CD4-positive, alpha-beta memory T cell (primary cell): Measurements from ENCODE around the gene UNC5A. TPM values are rescaled to one million over a fixed set of nuclear protein-coding genes. Genes with fewer than 3 reads are reported as not detected.
A peak's percentile ranks its signal among the peaks of the same experiment; 100 is the strongest.

Experiments used
- CTCF ChIA-PET: fragments of 350-600 bp; sonication (Branson Sonifier 250); formaldehyde crosslinking; loops from one replicate; lab custom pipeline; 2021; ENCODE audit warnings: inconsistent platforms; ENCODE audit not compliant: partially characterized antibody; lab: Charles Lee
- POLR2A ChIA-PET: fragments of 350-600 bp; sonication (Branson Sonifier 250); formaldehyde crosslinking; loops from one replicate; lab custom pipeline; 2021; ENCODE audit not compliant: partially characterized antibody; lab: Charles Lee
- DNase-seq, 5 donors: peaks; one replicate each; pipeline versions ENCODE4 v3.0.0 to v3.0.0-alpha.2; 2020 to 2022; ENCODE audit warnings: mixed read lengths in 1 of 5
- H3K27ac ChIP-seq: one replicate; pipeline ENCODE4 v1.7.0; 2013; ENCODE audit warnings: low read depth, low read length
- H3K27me3 ChIP-seq: 2 replicates; pipeline ENCODE4 v1.7.0; 2013; ENCODE audit warnings: mild to moderate bottlenecking, low read length, moderate library complexity; ENCODE audit not compliant: insufficient read depth
- H3K36me3 ChIP-seq: 2 replicates; pipeline ENCODE4 v1.7.0; 2013; ENCODE audit warnings: mild to moderate bottlenecking, low read length, moderate library complexity; ENCODE audit not compliant: insufficient read depth
- H3K4me1 ChIP-seq: 2 replicates; pipeline ENCODE4 v1.7.0; 2013; ENCODE audit warnings: mild to moderate bottlenecking, low read length, moderate library complexity; ENCODE audit not compliant: insufficient read depth
- H3K4me3 ChIP-seq, 2 donors: one replicate each; pipeline ENCODE4 v1.7.0; 2013; ENCODE audit warnings: low read length in 2 of 2, mild to moderate bottlenecking in 1 of 2
- H3K9me3 ChIP-seq, 2 donors: one replicate each; pipeline ENCODE4 v1.7.0; 2013; ENCODE audit warnings: low read length in 2 of 2, control low read depth in 1 of 2; ENCODE audit not compliant: control insufficient read depth in 1 of 2
- H3K27ac Mint-ChIP-seq, 7 donors: one replicate each; pipeline ENCODE4 v1.8.0; 2020 to 2021; ENCODE audit warnings: mixed read lengths in 7 of 7, mild to moderate bottlenecking in 6 of 7, inconsistent platforms in 3 of 7, moderate library complexity in 3 of 7
- H3K27me3 Mint-ChIP-seq, 2 donors: one replicate each; pipeline ENCODE4 v1.8.0; 2020 to 2021; ENCODE audit warnings: mixed read lengths in 2 of 2
- H3K36me3 Mint-ChIP-seq, 2 donors: one replicate each; pipeline ENCODE4 v1.8.0; 2020 to 2021; ENCODE audit warnings: mixed read lengths in 2 of 2, inconsistent platforms in 1 of 2, mild to moderate bottlenecking in 1 of 2
- H3K4me1 Mint-ChIP-seq, 4 donors: one replicate each; pipeline ENCODE4 v1.8.0; 2020 to 2021; ENCODE audit warnings: mixed read lengths in 4 of 4, mild to moderate bottlenecking in 1 of 4
- H3K4me3 Mint-ChIP-seq, 8 donors: one replicate each; pipeline ENCODE4 v1.8.0; 2020 to 2021; ENCODE audit warnings: mixed read lengths in 8 of 8, mild to moderate bottlenecking in 7 of 8, moderate library complexity in 6 of 8, inconsistent platforms in 3 of 8
- H3K9me3 Mint-ChIP-seq, 8 donors: one replicate each; pipeline ENCODE4 v1.8.0; 2020 to 2021; ENCODE audit warnings: mixed read lengths in 8 of 8, mild to moderate bottlenecking in 5 of 8, inconsistent platforms in 3 of 8, moderate library complexity in 1 of 8
- intact Hi-C: fragments of 100-400 bp; cut with micrococcal nuclease; formaldehyde crosslinking; loops from one replicate; pipeline ENCODE4 v1.15.1; 2023
- polyA plus RNA-seq, 2 donors: library from polyadenylated mRNA; unstranded; fragments of 300-500 nt; fragmentation: Illumina TruSeq; gene quantifications; one replicate each; pipeline ENCODE4 v1.2.3, GENCODE V29; 2021
- total RNA-seq, 2 experiments: library from RNA; stranded (reverse); gene quantifications; one replicate each; pipeline ENCODE4 v1.2.3, GENCODE V29; 2021

UNC5A gene
- total and polyA plus RNA-seq, 4 experiments from 2014 or later = not detected

- Histone ChIP-seq H3K9me3 (no peaks in the 10 kb centered on the region), H3K4me3 (no peak within 1 kb of the TSS), H3K36me3 (peaks cover 8% of the 10 kb centered on the region), H3K27ac (no peak within 1 kb of the TSS), H3K27me3 (no peaks in the 10 kb centered on the region), H3K4me1 (peaks cover 10% of the 10 kb centered on the region)
- H3K4me3 Mint-ChIP-seq = no peak within 1 kb of the TSS
- H3K4me1 Mint-ChIP-seq = peaks cover 7 to 26% (median 15%) of the 10 kb centered on the region in 4 donors
- H3K27ac Mint-ChIP-seq = peak within 1 kb of the TSS in 3 of 7 donors; percentile 2 to 38 (median 18)
- no peak for DNase-seq
- no peaks in the 10 kb centered on the region for H3K9me3 Mint-ChIP-seq
- H3K36me3 Mint-ChIP-seq = peaks cover 13 to 17% of the 10 kb centered on the region in 2 donors
- CTCF ChIA-PET = interaction anchor here (1.0 kb wide), 1 partner anchor 239 kb away, joined by 3 read pairs; no protein-coding TSS in a partner anchor
- POLR2A ChIA-PET = no interaction called here
- no peaks in the 10 kb centered on the region for H3K27me3 Mint-ChIP-seq
- intact Hi-C loops = no loop called here
Measured at GRCh38 chr5:176899296-176899891, 89.0 kb downstream of the UNC5A start, which contains the start of gene HK3. Gene HK3 (minus strand): TSS chr5:176899346. CDS start chr5:176896159, 3,187 bp downstream.

GRCh38 chr5:176899946-176900779, 89.8 kb downstream of the UNC5A start:
- Histone ChIP-seq H3K4me3 (no peak overlapping the region), H3K4me1 (peaks cover 10% of the 10 kb centered on the region), H3K27me3 (no peaks in the 10 kb centered on the region), H3K9me3 (no peaks in the 10 kb centered on the region), H3K27ac (no peak overlapping the region), H3K36me3 (peaks cover 13% of the 10 kb centered on the region)
- CTCF ChIA-PET = no interaction called here
- Mint-ChIP-seq H3K4me1 (peaks cover 7 to 26% (median 15%) of the 10 kb centered on the region in 4 donors), H3K36me3 (peaks cover 19 to 23% of the 10 kb centered on the region in 2 donors), H3K9me3 (no peaks in the 10 kb centered on the region), H3K27ac (peak overlapping the region in 2 of 7 donors; percentile 2 to 18), H3K4me3 (no peak overlapping the region), H3K27me3 (no peaks in the 10 kb centered on the region)
- intact Hi-C loops = no loop called here
- DNase-seq = no peak
- POLR2A ChIA-PET = no interaction called here

- ChIA-PET CTCF (interaction anchor here (2.3 kb wide), 1 partner anchor 240 kb away, joined by 7 read pairs; no protein-coding TSS in a partner anchor), POLR2A (no interaction called here)
- Histone ChIP-seq H3K4me1 (peaks cover 10% of the 10 kb centered on the region), H3K9me3 (no peaks in the 10 kb centered on the region), H3K27me3 (no peaks in the 10 kb centered on the region), H3K27ac (no peak overlapping the region), H3K36me3 (peaks cover 20% of the 10 kb centered on the region), H3K4me3 (no peak overlapping the region)
- no peak for DNase-seq
- Mint-ChIP-seq H3K27me3 (no peaks in the 10 kb centered on the region), H3K36me3 (peaks cover 25 to 30% of the 10 kb centered on the region in 2 donors), H3K27ac (peak overlapping the region in 1 of 7 donors; percentile 62), H3K4me1 (peaks cover 7 to 26% (median 15%) of the 10 kb centered on the region in 4 donors), H3K9me3 (no peaks in the 10 kb centered on the region), H3K4me3 (peak overlapping the region in 1 of 8 donors; percentile 21)
- intact Hi-C loops = no loop called here
Measured at GRCh38 chr5:176900780-176901204, 90.4 kb downstream of the UNC5A start.

GRCh38 chr5:176901260-176902101, 91.1 kb downstream of the UNC5A start:
- Mint-ChIP-seq H3K27me3 (no peaks in the 10 kb centered on the region), H3K9me3 (no peaks in the 10 kb centered on the region), H3K4me1 (peaks cover 7 to 26% (median 15%) of the 10 kb centered on the region in 4 donors), H3K27ac (peak overlapping the region in 3 of 7 donors; percentile 8 to 62 (median 25)), H3K36me3 (peaks cover 32 to 37% of the 10 kb centered on the region in 2 donors), H3K4me3 (no peak overlapping the region)
- H3K4me3 ChIP-seq = no peak overlapping the region
- peaks cover 26% of the 10 kb centered on the region for H3K36me3 ChIP-seq
- H3K9me3 ChIP-seq = no peaks in the 10 kb centered on the region
- intact Hi-C loops = no loop called here
- H3K27me3 ChIP-seq = no peaks in the 10 kb centered on the region
- no peak for DNase-seq
- ChIA-PET CTCF (interaction anchor here (2.3 kb wide), 1 partner anchor 241 kb away, joined by 7 read pairs; no protein-coding TSS in a partner anchor), POLR2A (no interaction called here)
- H3K4me1 ChIP-seq = peaks cover 10% of the 10 kb centered on the region
- no peak overlapping the region for H3K27ac ChIP-seq

GRCh38 chr5:176902102-176902814, 91.9 kb downstream of the UNC5A start:
- Mint-ChIP-seq H3K27me3 (no peaks in the 10 kb centered on the region), H3K36me3 (peaks cover 34 to 44% of the 10 kb centered on the region in 2 donors), H3K9me3 (no peaks in the 10 kb centered on the region), H3K4me1 (peaks cover 7 to 26% (median 15%) of the 10 kb centered on the region in 4 donors), H3K27ac (peak overlapping the region in 3 of 7 donors; percentile 11 to 25 (median 22)), H3K4me3 (no peak overlapping the region)
- Histone ChIP-seq H3K36me3 (peaks cover 34% of the 10 kb centered on the region), H3K9me3 (no peaks in the 10 kb centered on the region), H3K27me3 (no peaks in the 10 kb centered on the region), H3K4me1 (peaks cover 10% of the 10 kb centered on the region), H3K27ac (no peak overlapping the region), H3K4me3 (no peak overlapping the region)
- intact Hi-C loops = no loop called here
- CTCF ChIA-PET = interaction anchor here (1.1 to 2.3 kb wide), 2 partner anchors 30 to 241 kb away, joined by 3 to 7 read pairs; no protein-coding TSS in a partner anchor
- POLR2A ChIA-PET = no interaction called here
- no peak for DNase-seq

- no peaks in the 10 kb centered on the region for H3K27me3 Mint-ChIP-seq
- H3K27ac Mint-ChIP-seq = peak overlapping the region in 1 of 7 donors; percentile 48
- H3K9me3 Mint-ChIP-seq = no peaks in the 10 kb centered on the region
- peaks cover 39 to 49% of the 10 kb centered on the region in 2 donors for H3K36me3 Mint-ChIP-seq
- DNase-seq = no peak
- peaks cover 7 to 26% (median 15%) of the 10 kb centered on the region in 4 donors for H3K4me1 Mint-ChIP-seq
- intact Hi-C loops = no loop called here
- POLR2A ChIA-PET = no interaction called here
- H3K27ac ChIP-seq = no peak overlapping the region
- H3K4me1 ChIP-seq = peaks cover 10% of the 10 kb centered on the region
- no peaks in the 10 kb centered on the region for H3K9me3 ChIP-seq
- CTCF ChIA-PET = interaction anchor here (1.1 to 2.3 kb wide), 2 partner anchors 29 to 242 kb away, joined by 3 to 7 read pairs; no protein-coding TSS in a partner anchor
- H3K36me3 ChIP-seq = peaks cover 42% of the 10 kb centered on the region
- H3K4me3 ChIP-seq = no peak overlapping the region
- H3K4me3 Mint-ChIP-seq = no peak overlapping the region
- no peaks in the 10 kb centered on the region for H3K27me3 ChIP-seq
Measured at GRCh38 chr5:176902911-176903664, 92.7 kb downstream of the UNC5A start.
